BLaER1 treated with 17β-estradiol and CSF1 and Interleukin-3, amounts not matched to agents 10 nM and 100 nM (cell line): ENCODE measurements around the gene BRAT1.
A peak's percentile ranks its signal among the peaks of the same experiment; 100 is the strongest.

Experiments
- H3K27ac ChIP-seq, 11 experiments: shearing (Covaris generic); formaldehyde crosslinking; 2 replicates each; pipeline ENCODE4 v1.8.1; 2022
- H3K27me3 ChIP-seq, 11 experiments: shearing (Covaris generic); formaldehyde crosslinking; 2 replicates each; pipeline ENCODE4 v1.8.1; 2022
- H3K36me3 ChIP-seq, 11 experiments: shearing (Covaris generic); formaldehyde crosslinking; 2 replicates each; pipeline ENCODE4 v1.8.1; 2022
- H3K4me1 ChIP-seq, 10 experiments: shearing (Covaris generic); formaldehyde crosslinking; 2 replicates each; pipeline ENCODE4 v1.8.1; 2022
- H3K4me2 ChIP-seq, 11 experiments: shearing (Covaris generic); formaldehyde crosslinking; 2 replicates each; pipeline ENCODE4 v1.8.1; 2022
- H3K4me3 ChIP-seq, 10 experiments: shearing (Covaris generic); formaldehyde crosslinking; 2 replicates each; pipeline ENCODE4 v1.8.1; 2022
- H3K9ac ChIP-seq, 11 experiments: shearing (Covaris generic); formaldehyde crosslinking; 2 replicates each; pipeline ENCODE4 v1.8.1; 2022
- H3K9me3 ChIP-seq, 11 experiments: shearing (Covaris generic); formaldehyde crosslinking; replicated peaks in 1 of 11; 2 replicates each; pipeline ENCODE4 v1.8.1; 2022
- H4K20me1 ChIP-seq, 11 experiments: shearing (Covaris generic); formaldehyde crosslinking; 2 replicates each; pipeline ENCODE4 v1.8.1; 2022
- Cebpa-rat ChIP-seq, 11 experiments: shearing (Covaris generic); IDR thresholded peaks; 2 replicates each; pipeline ENCODE4 v1.8.1; 2022

BRAT1 gene

DNA sequence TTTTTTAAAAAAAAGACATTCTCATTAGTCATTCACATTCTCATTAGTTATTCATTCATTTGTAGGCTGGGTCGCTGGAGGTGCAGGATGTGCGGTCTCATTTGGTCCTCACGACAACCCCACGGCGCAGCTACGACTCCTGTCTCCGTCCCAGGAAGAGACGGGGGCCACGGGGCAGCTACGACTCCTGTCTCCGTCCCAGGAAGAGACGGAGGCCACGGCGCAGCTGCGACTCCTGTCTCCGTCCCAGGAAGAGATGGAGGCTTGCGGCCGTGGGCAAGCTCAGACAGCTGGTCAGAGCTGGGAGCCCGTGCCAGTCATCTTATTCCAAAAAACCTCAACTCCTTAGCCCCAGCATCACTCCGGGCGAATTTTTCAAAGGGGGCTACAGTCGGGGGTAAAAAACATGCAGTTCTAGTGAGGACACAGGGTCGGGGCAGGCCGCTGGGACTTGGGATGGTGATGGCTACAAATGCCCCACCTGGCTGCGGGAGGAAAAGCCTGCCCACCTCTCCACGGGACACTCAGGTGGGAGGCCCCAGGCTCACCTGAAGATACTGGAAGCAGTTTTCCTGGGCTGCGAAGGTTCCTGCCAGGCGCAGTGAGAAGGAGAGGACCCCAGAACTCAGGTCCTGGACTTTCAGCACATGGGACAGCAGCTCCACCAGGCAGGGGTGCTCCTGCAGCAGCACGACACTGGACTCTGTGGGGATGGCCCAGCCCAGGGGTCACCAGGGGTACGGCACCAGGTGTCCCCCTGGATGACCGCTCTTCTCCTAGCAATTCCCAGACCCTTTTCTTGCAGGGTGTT lies 8.3 kb downstream of the BRAT1 start:
- Histone ChIP-seq H3K27ac (no peak overlapping the region), H3K4me1 (peaks cover 13 to 25% (median 17%) of the 10 kb centered on the region in 10 experiments; a peak in 19 of 20 replicates), H4K20me1 (peaks cover 0 to 83% (median 17%) of the 10 kb centered on the region in 11 experiments; a peak in 16 of 22 replicates), H3K9ac (no peak overlapping the region; a peak in 1 of 22 replicates), H3K4me2 (no peak overlapping the region), H3K9me3 (no peaks in the 10 kb centered on the region; a peak in 1 of 22 replicates), H3K27me3 (no peaks in the 10 kb centered on the region), H3K4me3 (no peak overlapping the region), H3K36me3 (peaks cover 81 to 96% (median 95%) of the 10 kb centered on the region in 11 experiments)
- no peak for TF ChIP-seq Cebpa-rat (IDR thresholded peaks at IDR 0.05)

DNA sequence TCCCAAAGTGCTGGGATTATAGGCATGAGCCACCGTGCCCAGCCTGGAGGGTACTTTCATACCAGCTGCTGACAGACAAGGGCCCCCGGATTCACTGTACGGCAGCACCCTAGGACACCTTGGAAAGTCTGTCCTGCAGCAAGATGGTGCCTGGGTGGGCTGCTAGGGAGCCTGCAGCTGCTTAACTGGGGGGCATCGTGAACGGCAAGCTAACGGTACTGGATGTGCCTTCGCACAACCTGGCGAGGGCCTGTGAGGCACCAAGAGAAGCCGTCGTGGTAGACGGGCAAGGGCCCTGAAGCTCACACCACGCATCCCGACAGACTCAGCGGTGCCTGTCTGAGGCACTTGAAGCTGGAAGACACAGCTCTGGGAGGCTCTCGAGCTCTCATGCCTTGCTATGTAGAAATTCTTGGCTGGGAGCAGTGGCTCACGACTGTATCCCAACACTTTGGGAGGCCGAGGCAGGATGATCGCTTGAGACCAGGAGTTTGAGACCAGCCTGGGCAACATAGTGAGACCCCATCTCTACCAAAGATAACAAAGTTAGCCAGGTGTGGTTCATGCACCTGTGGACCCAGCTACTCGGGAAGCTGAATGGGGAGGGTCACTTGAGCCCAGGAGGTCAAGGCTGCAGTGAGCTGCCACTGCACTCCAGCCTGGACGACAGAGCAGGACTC lies 9.4 kb downstream of the BRAT1 start:
- Histone ChIP-seq H3K4me1 (peaks cover 13 to 25% (median 15%) of the 10 kb centered on the region in 10 experiments; a peak in 19 of 20 replicates), H3K4me2 (no peak overlapping the region), H3K9ac (no peak overlapping the region; a peak in 1 of 22 replicates), H3K36me3 (peaks cover 84 to 99% (median 97%) of the 10 kb centered on the region in 11 experiments), H3K4me3 (no peak overlapping the region), H3K9me3 (no peaks in the 10 kb centered on the region; a peak in 1 of 22 replicates), H3K27me3 (no peaks in the 10 kb centered on the region), H3K27ac (no peak overlapping the region), H4K20me1 (peaks cover 0 to 92% (median 17%) of the 10 kb centered on the region in 11 experiments; a peak in 16 of 22 replicates)
- TF ChIP-seq Cebpa-rat (IDR thresholded peaks at IDR 0.05) = no peak

DNA sequence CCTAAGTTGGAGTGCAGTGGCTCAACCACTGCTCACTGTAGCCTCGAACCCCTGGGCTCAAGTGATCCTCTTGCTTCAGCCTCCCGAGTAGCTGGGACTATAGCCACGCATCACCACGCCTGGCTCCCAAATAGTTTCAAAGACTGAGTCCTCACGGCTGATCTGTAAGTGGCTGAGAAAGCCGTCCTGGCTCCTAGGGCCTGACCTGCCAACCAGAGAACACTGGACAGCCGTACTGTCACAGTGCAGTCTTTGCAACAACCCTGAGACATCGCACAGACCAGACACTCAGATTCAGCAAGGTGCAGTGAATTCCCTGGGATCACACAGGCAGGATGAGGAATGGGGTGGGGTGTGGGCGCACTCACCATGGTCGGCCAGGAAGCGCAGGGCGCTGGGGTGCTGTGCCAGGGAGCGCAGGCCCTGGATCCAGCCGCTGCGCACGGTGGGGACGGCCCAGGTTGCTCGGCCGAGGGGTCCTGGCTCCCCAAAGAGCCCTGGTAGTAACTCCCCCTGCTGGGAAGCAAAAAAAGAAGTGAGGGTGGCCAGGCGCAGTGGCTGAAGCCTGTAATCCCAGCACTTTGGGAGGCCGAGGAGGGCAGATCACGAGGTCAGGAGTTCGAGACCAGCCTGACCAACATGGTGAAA lies 10.7 kb downstream of the BRAT1 start:
- Histone ChIP-seq H3K36me3 (peaks cover 89 to 99% (median 97%) of the 10 kb centered on the region in 11 experiments), H4K20me1 (peaks cover 0 to 86% (median 11%) of the 10 kb centered on the region in 11 experiments; a peak in 13 of 22 replicates), H3K27me3 (no peaks in the 10 kb centered on the region), H3K4me1 (peaks cover 13 to 20% (median 15%) of the 10 kb centered on the region in 10 experiments; a peak in 19 of 20 replicates), H3K9me3 (no peaks in the 10 kb centered on the region; a peak in 1 of 22 replicates), H3K9ac (no peak overlapping the region), H3K4me2 (peak overlapping the region in 9 of 11 experiments; percentile 15 to 59 (median 33); a peak in 13 of 22 replicates), H3K27ac (no peak overlapping the region), H3K4me3 (no peak overlapping the region)
- no peak for TF ChIP-seq Cebpa-rat (IDR thresholded peaks at IDR 0.05)

DNA sequence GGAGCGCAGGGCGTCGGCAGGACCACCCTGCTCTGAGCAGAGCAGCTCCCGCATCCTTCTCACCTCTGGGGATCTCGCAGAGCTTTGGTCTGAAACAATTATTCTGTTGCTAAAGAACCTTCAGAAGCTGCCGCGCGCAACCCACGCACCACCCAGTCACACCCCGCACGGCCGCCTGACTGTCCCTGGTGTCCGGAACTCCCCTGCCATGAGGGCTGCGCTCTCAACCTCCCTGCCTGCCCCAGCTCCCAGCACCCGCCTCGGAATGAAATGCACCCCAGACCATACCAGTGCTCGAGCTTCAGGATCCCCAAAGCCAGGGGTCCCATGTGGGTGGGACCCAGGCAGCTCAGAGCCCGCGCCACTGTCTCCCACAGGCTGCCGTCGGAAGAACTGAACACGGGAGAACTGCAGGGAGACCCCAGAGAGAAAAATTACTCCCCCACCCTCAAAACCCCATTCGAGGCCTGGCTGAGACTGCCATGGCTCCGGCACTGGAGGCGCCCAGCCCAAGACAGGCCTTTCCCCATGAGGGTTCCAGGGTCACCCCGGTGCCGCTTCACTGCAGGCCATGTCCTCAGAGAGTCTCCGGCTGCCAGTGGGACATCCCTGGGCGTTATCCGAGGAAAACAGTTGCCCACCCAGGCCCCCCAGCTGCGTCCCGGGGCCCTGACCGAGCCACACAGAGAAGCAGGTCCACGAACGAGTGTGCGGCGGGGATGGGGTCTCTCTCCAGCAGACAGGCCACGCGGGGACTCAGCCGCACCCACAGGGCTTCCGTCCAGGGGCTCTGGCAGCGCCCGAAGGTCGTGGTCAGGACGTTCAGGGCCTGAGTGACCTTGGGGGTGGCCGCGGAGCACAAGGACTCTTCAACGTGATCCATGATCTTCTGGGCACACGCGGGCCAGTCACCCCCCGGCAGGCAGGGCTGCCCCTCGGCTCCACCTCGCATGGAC lies 12.1 kb downstream of the BRAT1 start:
- H3K4me3 ChIP-seq = no peak overlapping the region
- peak overlapping the region in 8 of 11 experiments; percentile 29 to 59 (median 36); a peak in 6 of 22 replicates for H3K4me2 ChIP-seq
- peak overlapping the region in 1 of 11 experiments; percentile 15; a peak in 1 of 22 replicates for H3K9ac ChIP-seq
- no peaks in the 10 kb centered on the region for H3K27me3 ChIP-seq
- H3K27ac ChIP-seq = peak overlapping the region in 2 of 11 experiments; percentile 3 to 5; a peak in 5 of 22 replicates
- peaks cover 0 to 86% (median 10%) of the 10 kb centered on the region in 11 experiments; a peak in 12 of 22 replicates for H4K20me1 ChIP-seq
- no peaks in the 10 kb centered on the region; a peak in 1 of 22 replicates for H3K9me3 ChIP-seq
- H3K36me3 ChIP-seq = peaks cover 92 to 99% (median 97%) of the 10 kb centered on the region in 11 experiments
- peaks cover 13 to 17% (median 15%) of the 10 kb centered on the region in 10 experiments; a peak in 19 of 20 replicates for H3K4me1 ChIP-seq
- no peak for TF ChIP-seq Cebpa-rat (IDR thresholded peaks at IDR 0.05)

DNA sequence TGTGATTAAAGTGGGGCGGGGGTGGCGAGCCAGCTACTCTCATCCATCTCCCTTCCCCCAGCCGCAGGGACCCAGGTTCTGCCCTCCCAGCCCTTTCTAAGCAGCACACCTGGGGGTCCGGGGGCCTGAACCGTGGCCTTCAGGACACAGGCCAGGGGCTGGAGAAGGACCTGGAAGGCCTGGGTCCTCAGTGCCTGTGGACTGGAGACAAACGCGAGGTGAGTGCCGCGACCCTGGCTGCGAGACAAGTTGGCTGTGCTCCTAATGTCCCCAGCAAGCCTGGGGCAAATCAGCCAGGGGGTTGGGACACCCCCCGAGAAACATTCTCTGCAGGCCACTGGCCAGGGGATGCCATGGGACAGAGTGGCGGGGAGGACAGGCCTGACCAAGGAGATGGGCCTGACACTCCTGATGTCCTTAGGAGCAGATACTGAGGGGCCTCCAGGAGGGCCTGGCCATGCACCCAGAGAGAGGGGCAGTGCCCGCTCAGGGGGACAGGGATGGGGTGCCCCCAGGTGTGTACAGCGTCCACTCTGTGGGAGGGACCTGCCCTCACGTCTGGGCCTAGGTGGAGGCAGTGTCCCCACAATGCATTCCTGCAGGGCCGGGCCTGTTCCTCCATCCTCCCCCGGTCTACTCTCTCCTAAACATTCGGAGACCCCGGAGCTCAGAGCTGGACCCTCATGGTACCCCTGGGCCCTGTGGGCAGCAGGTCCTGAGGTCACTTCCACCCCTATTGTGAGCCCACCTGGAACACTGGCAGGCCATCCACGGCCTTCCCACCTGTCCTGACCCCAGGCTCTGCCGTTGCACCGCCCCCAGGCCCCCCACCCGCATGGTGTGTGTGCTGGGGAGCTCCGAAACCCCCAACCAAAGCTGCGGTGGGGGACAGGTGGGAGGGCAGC lies 13.1 kb downstream of the BRAT1 start:
- Histone ChIP-seq H3K36me3 (peaks cover 87 to 97% (median 94%) of the 10 kb centered on the region in 11 experiments), H3K4me1 (peaks cover 13 to 17% (median 15%) of the 10 kb centered on the region in 10 experiments; a peak in 19 of 20 replicates)

DNA sequence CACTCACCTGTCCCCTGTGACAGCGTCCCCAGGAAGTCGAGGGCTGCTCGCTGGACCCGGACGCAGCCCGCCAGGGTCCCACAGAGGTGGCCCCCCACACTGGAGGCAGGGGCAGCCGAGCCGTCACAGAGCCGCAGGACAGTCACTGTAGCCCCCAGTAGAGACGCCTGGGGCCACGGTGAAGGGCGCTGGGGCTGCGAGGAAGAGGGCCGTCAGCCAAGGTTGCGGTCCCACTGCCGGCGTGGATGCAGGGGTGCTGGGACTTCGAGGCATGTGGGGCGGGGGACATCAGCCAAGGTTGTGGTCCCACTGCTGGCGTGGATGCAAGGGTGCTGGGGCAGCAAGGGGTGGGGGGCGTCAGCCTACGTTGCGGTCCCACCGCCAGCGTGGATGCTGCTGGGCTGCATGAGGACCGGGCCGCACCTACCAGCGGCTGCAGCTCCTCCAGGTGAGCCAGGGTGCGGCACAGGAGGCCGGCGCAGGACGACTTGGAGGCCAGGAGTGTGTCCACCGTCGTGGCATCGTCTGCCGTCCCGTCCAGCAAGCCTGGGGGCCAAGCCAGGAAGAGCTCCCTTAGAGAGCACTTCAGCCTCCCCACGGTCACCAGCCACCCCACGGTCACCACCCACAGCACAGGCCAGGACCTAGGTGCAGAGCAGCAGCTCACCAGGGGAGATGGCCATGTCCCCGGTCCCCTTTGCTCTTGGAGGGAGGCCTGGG lies 13.9 kb downstream of the BRAT1 start:
- H3K4me2 ChIP-seq = no peak overlapping the region
- H4K20me1 ChIP-seq = peaks cover 0 to 77% (median 15%) of the 10 kb centered on the region in 11 experiments; a peak in 8 of 22 replicates
- H3K36me3 ChIP-seq = peaks cover 79 to 89% (median 86%) of the 10 kb centered on the region in 11 experiments
- H3K4me1 ChIP-seq = peaks cover 13 to 17% (median 15%) of the 10 kb centered on the region in 10 experiments; a peak in 19 of 20 replicates
- no peak overlapping the region for H3K9ac ChIP-seq
- no peak for TF ChIP-seq Cebpa-rat (IDR thresholded peaks at IDR 0.05)
- no peaks in the 10 kb centered on the region for H3K9me3 ChIP-seq
- H3K27me3 ChIP-seq = no peaks in the 10 kb centered on the region
- H3K27ac ChIP-seq = no peak overlapping the region
- no peak overlapping the region for H3K4me3 ChIP-seq

More for the DNA sequence above, 13.1 kb downstream of the BRAT1 start:
- Histone ChIP-seq H3K27me3 (no peaks in the 10 kb centered on the region), H3K9me3 (no peaks in the 10 kb centered on the region), H3K4me3 (no peak overlapping the region), H3K27ac (no peak overlapping the region), H3K9ac (no peak overlapping the region), H3K4me2 (no peak overlapping the region), H4K20me1 (peaks cover 0 to 83% (median 15%) of the 10 kb centered on the region in 11 experiments; a peak in 9 of 22 replicates)
- TF ChIP-seq Cebpa-rat (IDR thresholded peaks at IDR 0.05) = no peak
